GM18505 (cell line): ENCODE measurements around the gene TLK2.
"Not testable (repeated sequence)": the region's sequence is repeated elsewhere in the genome, so short reads cannot be mapped to it uniquely, and the experiment has no call there.

Source experiments
- ATAC-seq: cut with Tn5 transposase; IDR thresholded peaks from one replicate; pipeline ENCODE4 v1.9.1; 2021; ENCODE audit not compliant: unreplicated experiment
- POLR2A ChIP-seq: IDR thresholded peaks from 4 replicates; pipeline ENCODE4 v1.6.1; 2011; ENCODE audit warnings: borderline replicate concordance; ENCODE audit not compliant: insufficient read depth, insufficient read length; ENCODE audit errors: extremely low read depth

Gene TLK2

GRCh38 chr17:62478424-62478879 is at the start of gene TLK2:
Gene TLK2, plus strand, starts transcription at chr17:62478825. Its CDS starts 2,301 bp downstream, at chr17:62481126.
- peak; percentile 66 for ATAC-seq

GRCh38 chr17:62435251-62435650 is 43.4 kb upstream of the TLK2 start:
- ATAC-seq, result not testable (repeated sequence)

More at GRCh38 chr17:62478424-62478879, at the start of gene TLK2:
- TF ChIP-seq POLR2A, result peak; percentile 80

GRCh38 chr17:62441181-62441580 is 37.4 kb upstream of the TLK2 start:
- ATAC-seq, result not testable (repeated sequence)

GRCh38 chr17:62444063-62444462 is 34.6 kb upstream of the TLK2 start:
- no peak for ATAC-seq

GRCh38 chr17:62445791-62446190 is 32.8 kb upstream of the TLK2 start:
- ATAC-seq, result not testable (repeated sequence)

More at GRCh38 chr17:62444063-62444462, 34.6 kb upstream of the TLK2 start:
- no peak for TF ChIP-seq POLR2A

- not testable (repeated sequence) for ATAC-seq
These were observed 26.4 kb upstream of the TLK2 start for GRCh38 chr17:62452195-62452594.

DNA sequence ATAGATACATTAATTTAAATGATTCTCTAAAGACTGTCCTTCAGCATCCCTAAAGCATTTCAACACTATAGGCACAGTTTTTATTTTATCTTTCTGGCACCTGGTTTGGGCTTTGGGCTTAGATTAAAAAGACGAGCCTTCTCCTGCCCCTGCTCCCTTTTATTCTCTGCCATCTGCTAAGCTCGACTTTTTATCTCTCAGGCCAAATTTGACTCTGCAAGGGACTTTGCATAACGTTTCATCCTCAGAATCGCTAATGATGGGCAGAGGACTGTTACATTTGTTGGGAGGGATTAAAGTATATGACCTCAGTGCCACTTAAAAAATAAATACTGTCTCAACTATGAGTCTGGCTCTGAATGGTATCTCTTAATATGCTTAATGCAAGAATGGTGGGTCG is 25.6 kb upstream of the TLK2 start:
- not testable (repeated sequence) for ATAC-seq

DNA sequence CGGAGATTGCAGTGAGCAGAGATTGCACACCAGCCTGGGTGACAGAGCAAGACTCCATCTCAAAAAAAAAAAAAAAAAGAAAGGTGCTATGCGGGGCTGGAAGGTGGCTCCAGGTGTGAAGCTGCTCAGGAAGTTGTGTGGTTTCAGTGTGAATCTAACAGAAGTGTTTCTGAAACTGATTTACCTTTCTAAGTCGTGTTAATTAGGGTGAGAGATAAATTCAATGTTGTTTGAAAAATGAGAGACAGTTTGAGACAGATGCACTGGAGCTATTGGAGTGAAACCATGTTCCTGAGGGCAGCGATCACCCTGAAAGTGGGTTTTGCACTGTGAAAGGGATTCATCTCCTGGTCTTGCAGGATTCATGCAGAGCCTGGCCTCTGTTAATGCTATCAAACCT is 25.0 kb upstream of the TLK2 start:
- ATAC-seq, result not testable (repeated sequence)

GRCh38 chr17:62454111-62454510 is 24.5 kb upstream of the TLK2 start:
- ATAC-seq, result peak; percentile 47

- ATAC-seq, result no peak
- no peak for TF ChIP-seq POLR2A
These were observed 22.6 kb upstream of the TLK2 start for GRCh38 chr17:62456016-62456415.

GRCh38 chr17:62458483-62458882 is 20.1 kb upstream of the TLK2 start:
- ATAC-seq, result not testable (repeated sequence)

- ATAC-seq, result not testable (repeated sequence)
These were observed 14.2 kb upstream of the TLK2 start for GRCh38 chr17:62464422-62464821.

DNA sequence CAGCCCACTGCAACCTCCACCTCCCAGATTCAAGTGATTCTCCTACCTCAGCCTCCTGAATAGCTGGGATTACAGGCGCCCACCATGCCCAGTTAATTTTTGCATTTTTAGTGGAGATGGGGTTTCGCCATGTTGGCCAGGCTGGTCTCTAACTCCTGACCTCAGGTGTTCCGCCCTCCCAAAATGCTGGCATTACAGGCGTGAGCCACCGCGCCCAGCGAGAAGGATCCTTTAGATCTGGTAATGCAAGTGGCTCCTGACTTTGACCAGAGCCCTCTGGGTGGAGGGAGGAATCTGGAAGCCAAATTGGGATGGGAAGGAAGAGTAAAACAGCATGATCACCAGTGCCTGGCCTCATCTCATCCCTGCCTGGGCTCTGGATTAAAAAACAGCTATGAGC is 13.4 kb upstream of the TLK2 start:
- ATAC-seq, result not testable (repeated sequence)

- not testable (repeated sequence) for ATAC-seq
These were observed 7.8 kb upstream of the TLK2 start for GRCh38 chr17:62470666-62471379.

GRCh38 chr17:62471380-62471880 is 7.2 kb upstream of the TLK2 start:
- not testable (repeated sequence) for ATAC-seq

DNA sequence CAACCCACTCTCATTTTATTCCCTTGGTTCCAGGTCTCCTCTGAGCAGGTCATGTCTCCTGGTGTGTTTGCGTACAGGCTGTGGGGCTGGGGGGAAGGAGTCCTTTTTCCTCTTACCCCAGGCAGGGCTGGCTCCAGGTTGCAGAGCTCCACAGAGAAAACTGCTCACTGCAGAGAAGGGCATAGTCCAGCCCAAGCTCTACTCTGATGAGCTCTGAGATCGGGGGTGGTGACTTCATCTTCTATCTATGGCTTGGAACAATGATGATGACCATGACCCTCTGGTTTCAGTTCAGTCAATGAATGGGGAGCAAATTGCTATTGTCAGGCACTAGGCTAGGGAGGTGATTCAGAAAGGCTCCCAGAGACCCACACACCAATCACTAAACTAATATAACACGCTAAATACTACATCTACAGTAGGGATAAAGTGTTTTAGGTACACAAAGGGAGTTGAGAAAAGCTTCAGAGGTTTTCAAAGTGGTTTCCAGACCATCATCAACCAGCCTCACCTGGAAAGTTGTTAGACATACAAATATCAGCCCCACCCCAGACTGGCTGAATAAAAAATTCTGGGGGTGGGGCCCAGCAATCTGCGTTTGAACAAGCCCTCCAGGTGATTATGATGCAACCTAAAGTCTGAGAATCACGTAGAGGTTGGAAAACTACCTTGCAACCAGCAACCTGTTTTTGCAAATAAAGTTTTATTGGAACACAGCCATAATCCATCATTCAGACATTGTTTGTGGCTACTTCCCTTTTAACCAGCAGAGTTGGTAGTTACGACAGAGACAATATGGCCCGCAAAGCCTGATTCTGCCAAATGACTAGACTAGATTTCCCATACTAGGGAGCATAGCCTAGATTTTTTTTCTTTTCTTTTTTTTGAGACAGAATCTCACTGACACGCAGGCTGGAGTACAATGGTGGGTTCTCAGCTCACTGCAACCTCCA is 5.3 kb upstream of the TLK2 start:
- not testable (repeated sequence) for ATAC-seq

- ATAC-seq, result not testable (repeated sequence)
These were observed 1.5 kb upstream of the TLK2 start for GRCh38 chr17:62477111-62477510.

DNA sequence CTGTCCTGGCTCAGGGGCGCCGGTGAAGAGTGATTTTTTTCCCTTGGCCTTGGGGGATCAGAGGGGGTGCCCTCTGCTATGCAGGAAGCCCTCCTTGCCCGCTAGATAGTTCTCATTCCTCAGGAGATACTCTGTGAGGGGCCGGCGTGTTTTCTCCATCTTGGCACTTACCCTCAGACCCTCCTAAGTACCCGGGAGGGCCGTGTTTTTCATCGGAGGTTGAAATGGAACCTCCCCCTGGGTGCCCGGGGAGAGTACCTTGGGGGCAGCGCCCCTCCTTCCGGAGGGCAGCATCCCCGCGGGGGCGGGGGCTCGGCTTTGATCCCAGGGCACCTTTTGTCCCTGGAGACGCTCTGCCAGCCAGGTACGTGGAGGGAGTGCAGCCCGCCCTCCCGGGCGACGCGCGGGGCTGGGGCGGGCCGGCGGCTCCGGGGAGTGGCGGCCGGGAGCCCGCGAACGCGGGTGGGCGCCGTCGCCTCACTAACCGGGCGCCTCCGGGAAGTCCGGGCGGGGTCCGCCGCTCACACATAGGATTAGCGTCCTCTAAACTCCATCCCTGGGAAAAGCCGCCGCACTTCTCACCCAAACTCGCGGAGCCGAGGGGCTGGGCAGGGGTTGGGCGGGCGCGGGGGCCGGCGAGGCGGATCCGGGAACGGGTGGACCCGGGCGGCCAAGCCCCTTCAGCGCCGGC is 762 bp upstream of the TLK2 start:
- peak; percentile 33 for ATAC-seq

GRCh38 chr17:62478880-62479638 is 434 bp downstream of the TLK2 start:
- peak; percentile 41 for ATAC-seq
